ENCODE results near the gene SLC37A3. TPM values are rescaled to one million over a fixed set of nuclear protein-coding genes. Genes with fewer than 3 reads are reported as not detected.
A peak's percentile ranks its signal among the peaks of the same experiment; 100 is the strongest.

The SLC37A3 gene
- polyA plus RNA-seq (2013, experiment 1 of 2), result 52.7 TPM
- polyA plus RNA-seq (2013, experiment 2 of 2), result 52.9 TPM

GRCh38 chr7:140397784-140398750, at the start of gene SLC37A3:
Gene SLC37A3 (minus strand): TSS chr7:140398530. CDS start chr7:140382526, 16,004 bp downstream.
- WGBS, 2 experiments (ENCODE audit: insufficient coverage in 2 of 2), result 0 to 2% methylated on average over 29 to 43 of the region's 66 CpGs
- Histone ChIP-seq H3K36me3 (ENCODE audit: control insufficient read depth, insufficient read depth, low read length) (peaks cover 11% of the 10 kb centered on the region), H3K4me1 (ENCODE audit: control insufficient read depth, insufficient read depth, low read length, poor library complexity, severe bottlenecking) (no peaks in the 10 kb centered on the region), H3K27ac (ENCODE audit: low read depth, low read length, severe bottlenecking) (peak within 1 kb of the TSS; percentile 97), H3K4me3 (ENCODE audit: extremely low read depth, insufficient read depth, low read length, poor library complexity, severe bottlenecking) (peak within 1 kb of the TSS; percentile 89), H3K9me3 (ENCODE audit: control insufficient read depth, low read length) (no peaks in the 10 kb centered on the region)

DNA sequence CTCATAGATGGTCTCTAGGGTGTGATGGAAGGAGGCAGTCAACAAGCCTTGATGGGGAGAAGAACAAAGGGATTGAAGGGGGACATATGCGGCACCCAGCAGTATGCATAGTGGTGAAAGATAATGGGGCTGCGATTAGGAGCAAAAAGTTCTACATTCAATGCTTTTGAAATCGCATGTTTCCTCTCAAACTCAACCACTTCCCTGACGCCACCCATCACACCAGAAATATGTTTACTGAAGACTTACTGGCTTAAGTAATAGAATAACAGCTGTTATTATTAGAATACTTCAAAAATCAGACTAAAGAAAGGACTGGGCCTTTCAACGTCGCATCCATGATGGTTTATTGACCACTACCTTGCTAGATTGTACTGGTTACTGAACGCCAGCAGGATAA, 49.5 kb upstream of the SLC37A3 start:
- Histone ChIP-seq H3K36me3 (ENCODE audit: control insufficient read depth, insufficient read depth, low read length) (peaks cover 4% of the 10 kb centered on the region), H3K9me3 (ENCODE audit: control insufficient read depth, low read length) (no peaks in the 10 kb centered on the region), H3K4me3 (ENCODE audit: extremely low read depth, insufficient read depth, low read length, poor library complexity, severe bottlenecking) (no peak overlapping the region), H3K4me1 (ENCODE audit: control insufficient read depth, insufficient read depth, low read length, poor library complexity, severe bottlenecking) (no peaks in the 10 kb centered on the region), H3K27ac (ENCODE audit: low read depth, low read length, severe bottlenecking) (no peak overlapping the region)
- 72 to 100% methylated on average over 1 to 2 of the region's 7 CpGs for WGBS, 2 experiments (ENCODE audit: insufficient coverage in 2 of 2)

DNA sequence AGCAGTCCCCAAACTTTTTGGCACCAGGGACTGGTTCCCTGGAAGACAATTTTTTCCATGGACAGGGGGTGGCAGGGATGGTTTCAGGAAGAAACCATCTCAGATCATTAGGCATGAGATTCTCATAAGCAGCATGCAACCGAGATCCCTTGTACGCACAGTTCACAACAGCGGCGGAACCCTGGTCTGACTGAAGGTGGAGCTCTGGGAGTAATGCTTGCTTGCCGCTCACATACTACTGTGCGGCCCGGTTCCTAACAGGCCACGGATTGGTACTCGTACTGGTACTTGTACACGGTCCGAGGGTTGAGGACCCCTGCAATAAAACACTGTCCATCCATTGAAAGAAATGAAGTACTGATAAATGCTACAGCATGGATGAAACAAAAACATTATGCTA, 48.1 kb upstream of the SLC37A3 start:
- Histone ChIP-seq H3K4me3 (ENCODE audit: extremely low read depth, insufficient read depth, low read length, poor library complexity, severe bottlenecking) (no peak overlapping the region), H3K4me1 (ENCODE audit: control insufficient read depth, insufficient read depth, low read length, poor library complexity, severe bottlenecking) (no peaks in the 10 kb centered on the region), H3K27ac (ENCODE audit: low read depth, low read length, severe bottlenecking) (no peak overlapping the region), H3K9me3 (ENCODE audit: control insufficient read depth, low read length) (no peaks in the 10 kb centered on the region), H3K36me3 (ENCODE audit: control insufficient read depth, insufficient read depth, low read length) (no peaks in the 10 kb centered on the region)
- 98 to 100% methylated on average over 4 to 5 of the region's 11 CpGs for WGBS, 2 experiments (ENCODE audit: insufficient coverage in 2 of 2)

DNA sequence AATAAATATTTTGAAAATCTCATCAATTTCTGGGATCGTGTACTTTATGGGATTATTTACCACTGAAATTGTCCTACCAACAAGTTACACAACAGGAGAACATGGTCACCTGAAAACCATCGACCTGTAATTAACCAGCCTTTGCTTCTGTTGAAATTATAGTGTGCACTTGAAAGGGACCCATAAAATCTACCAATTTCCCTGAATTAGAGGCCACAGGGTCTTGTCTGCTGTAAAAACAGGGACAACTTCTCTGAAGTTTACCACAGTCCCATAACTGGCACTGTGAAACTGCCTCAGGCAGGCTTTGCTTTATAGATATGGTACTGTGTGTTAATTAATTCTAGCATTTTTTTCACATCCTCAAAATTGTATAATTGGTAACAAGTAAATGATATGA, 43.2 kb upstream of the SLC37A3 start:
- Histone ChIP-seq H3K9me3 (ENCODE audit: control insufficient read depth, low read length) (no peaks in the 10 kb centered on the region), H3K4me3 (ENCODE audit: extremely low read depth, insufficient read depth, low read length, poor library complexity, severe bottlenecking) (no peak overlapping the region), H3K27ac (ENCODE audit: low read depth, low read length, severe bottlenecking) (no peak overlapping the region), H3K4me1 (ENCODE audit: control insufficient read depth, insufficient read depth, low read length, poor library complexity, severe bottlenecking) (no peaks in the 10 kb centered on the region), H3K36me3 (ENCODE audit: control insufficient read depth, insufficient read depth, low read length) (no peaks in the 10 kb centered on the region)
- WGBS, 2 experiments (ENCODE audit: insufficient coverage in 2 of 2), result 100% methylated on average over 1 of the region's 2 CpGs; no CpG with 5 or more reads in 1 of the 2 experiments

DNA sequence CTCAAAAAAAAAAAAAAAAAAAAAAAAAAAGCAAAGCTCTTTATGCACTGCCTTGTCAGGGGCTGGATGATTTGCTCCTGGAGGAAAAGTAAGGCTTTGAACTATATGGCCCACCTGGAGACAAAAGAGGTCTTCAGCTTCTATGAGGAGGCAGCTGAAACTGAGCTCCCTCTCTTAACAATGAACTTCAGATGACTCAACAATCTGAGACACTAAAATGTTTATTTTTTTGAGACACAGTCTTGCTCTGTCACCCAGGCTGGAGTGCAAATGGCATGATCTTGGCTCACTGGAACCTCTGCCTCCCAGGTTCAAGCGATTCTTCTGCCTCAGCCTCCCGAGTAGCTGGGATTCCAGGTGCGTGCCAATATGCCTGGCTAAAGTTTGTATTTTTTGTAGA, 42.3 kb upstream of the SLC37A3 start:
- Histone ChIP-seq H3K4me3 (ENCODE audit: extremely low read depth, insufficient read depth, low read length, poor library complexity, severe bottlenecking) (no peak overlapping the region), H3K9me3 (ENCODE audit: control insufficient read depth, low read length) (no peaks in the 10 kb centered on the region), H3K36me3 (ENCODE audit: control insufficient read depth, insufficient read depth, low read length) (no peaks in the 10 kb centered on the region), H3K4me1 (ENCODE audit: control insufficient read depth, insufficient read depth, low read length, poor library complexity, severe bottlenecking) (no peaks in the 10 kb centered on the region), H3K27ac (ENCODE audit: low read depth, low read length, severe bottlenecking) (no peak overlapping the region)
- WGBS, 2 experiments (ENCODE audit: insufficient coverage in 2 of 2), result 93 to 94% methylated on average over 3 of the region's 3 CpGs

DNA sequence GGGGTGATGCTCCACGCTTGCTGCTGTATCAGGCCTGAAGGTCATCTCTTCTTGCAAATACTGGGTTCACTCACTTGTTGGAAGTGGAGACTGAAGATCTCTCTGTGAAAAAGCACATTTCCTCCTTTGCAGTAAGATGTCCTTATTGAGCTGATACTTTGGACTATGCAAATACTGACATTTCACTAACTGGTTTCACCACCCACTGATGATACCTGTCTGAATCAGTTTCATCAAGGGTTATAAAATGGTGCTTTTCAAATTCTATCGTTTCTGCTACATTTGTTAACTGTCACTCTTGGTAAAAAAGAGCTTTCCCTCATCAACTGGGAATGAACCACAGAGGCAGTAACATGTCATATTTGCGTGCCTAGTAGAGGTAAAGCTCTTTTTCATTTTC, 41.0 kb upstream of the SLC37A3 start:
- 89 to 92% methylated on average over 2 of the region's 3 CpGs for WGBS, 2 experiments (ENCODE audit: insufficient coverage in 2 of 2)
- H3K27ac ChIP-seq (ENCODE audit: low read depth, low read length, severe bottlenecking), result no peak overlapping the region
- no peaks in the 10 kb centered on the region for H3K9me3 ChIP-seq (ENCODE audit: control insufficient read depth, low read length)
- no peak overlapping the region for H3K4me3 ChIP-seq (ENCODE audit: extremely low read depth, insufficient read depth, low read length, poor library complexity, severe bottlenecking)
- H3K4me1 ChIP-seq (ENCODE audit: control insufficient read depth, insufficient read depth, low read length, poor library complexity, severe bottlenecking), result no peaks in the 10 kb centered on the region
- H3K36me3 ChIP-seq (ENCODE audit: control insufficient read depth, insufficient read depth, low read length), result no peaks in the 10 kb centered on the region

DNA sequence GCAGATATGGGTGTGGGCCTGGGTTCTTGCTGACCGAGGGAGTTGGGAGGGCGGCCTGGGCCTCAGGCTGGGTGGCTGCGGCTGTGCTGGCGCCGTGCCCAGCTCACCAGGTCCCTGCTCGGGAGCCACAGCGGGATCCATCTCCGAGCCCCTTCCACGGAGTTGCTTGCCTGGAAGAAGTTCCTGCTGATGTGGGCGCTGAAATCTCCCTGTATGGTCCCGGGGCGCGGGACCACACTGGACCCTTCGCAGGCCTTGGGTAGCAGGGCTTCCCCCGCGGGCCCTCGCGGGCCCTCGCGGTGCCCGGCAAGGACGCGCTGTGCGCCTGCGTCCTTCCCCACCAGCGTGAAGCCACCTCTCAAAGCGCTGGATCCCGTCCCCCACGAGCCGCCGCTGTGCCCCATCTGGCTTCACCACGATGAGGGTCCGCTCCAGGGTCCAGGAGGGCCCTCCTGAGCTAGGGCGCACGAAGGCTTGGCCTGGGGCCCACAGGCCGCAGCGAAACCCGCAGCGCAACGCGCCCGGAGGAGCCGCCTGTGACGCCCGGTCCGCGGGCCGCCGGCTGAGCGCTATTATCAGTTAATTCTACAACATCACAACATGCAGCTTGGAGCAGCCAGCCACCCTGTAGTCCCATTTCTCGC, 37.0 kb upstream of the SLC37A3 start:
- Histone ChIP-seq H3K4me3 (ENCODE audit: extremely low read depth, insufficient read depth, low read length, poor library complexity, severe bottlenecking) (no peak overlapping the region), H3K27ac (ENCODE audit: low read depth, low read length, severe bottlenecking) (no peak overlapping the region), H3K36me3 (ENCODE audit: control insufficient read depth, insufficient read depth, low read length) (no peaks in the 10 kb centered on the region), H3K9me3 (ENCODE audit: control insufficient read depth, low read length) (no peaks in the 10 kb centered on the region), H3K4me1 (ENCODE audit: control insufficient read depth, insufficient read depth, low read length, poor library complexity, severe bottlenecking) (no peaks in the 10 kb centered on the region)
- WGBS, 2 experiments (ENCODE audit: insufficient coverage in 2 of 2), result 94% methylated on average over 38 to 50 of the region's 51 CpGs

DNA sequence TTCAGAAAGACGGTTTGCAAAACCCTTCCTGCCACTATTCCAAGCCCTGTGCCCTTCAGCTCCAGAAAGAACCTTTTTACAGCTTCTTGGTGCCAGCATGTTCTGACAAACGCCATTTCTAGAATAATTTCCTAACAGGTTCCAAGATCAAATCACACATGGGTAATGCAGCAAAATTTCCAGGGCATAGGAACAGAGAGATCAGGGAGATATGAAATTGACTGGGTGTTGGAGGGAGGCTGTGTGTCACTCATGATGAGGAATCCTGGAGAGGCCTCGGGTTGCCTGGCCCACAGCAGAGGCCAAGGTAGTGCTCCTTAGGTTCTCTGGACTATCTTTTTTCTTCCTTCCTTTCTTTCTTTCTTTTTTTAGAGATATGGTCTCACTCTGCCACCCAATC, 35.1 kb upstream of the SLC37A3 start:
- Histone ChIP-seq H3K4me1 (ENCODE audit: control insufficient read depth, insufficient read depth, low read length, poor library complexity, severe bottlenecking) (no peaks in the 10 kb centered on the region), H3K36me3 (ENCODE audit: control insufficient read depth, insufficient read depth, low read length) (no peaks in the 10 kb centered on the region), H3K9me3 (ENCODE audit: control insufficient read depth, low read length) (no peaks in the 10 kb centered on the region), H3K4me3 (ENCODE audit: extremely low read depth, insufficient read depth, low read length, poor library complexity, severe bottlenecking) (no peak overlapping the region), H3K27ac (ENCODE audit: low read depth, low read length, severe bottlenecking) (no peak overlapping the region)
- WGBS, 2 experiments (ENCODE audit: insufficient coverage in 2 of 2), result 60 to 100% methylated on average over 1 of the region's 3 CpGs

DNA sequence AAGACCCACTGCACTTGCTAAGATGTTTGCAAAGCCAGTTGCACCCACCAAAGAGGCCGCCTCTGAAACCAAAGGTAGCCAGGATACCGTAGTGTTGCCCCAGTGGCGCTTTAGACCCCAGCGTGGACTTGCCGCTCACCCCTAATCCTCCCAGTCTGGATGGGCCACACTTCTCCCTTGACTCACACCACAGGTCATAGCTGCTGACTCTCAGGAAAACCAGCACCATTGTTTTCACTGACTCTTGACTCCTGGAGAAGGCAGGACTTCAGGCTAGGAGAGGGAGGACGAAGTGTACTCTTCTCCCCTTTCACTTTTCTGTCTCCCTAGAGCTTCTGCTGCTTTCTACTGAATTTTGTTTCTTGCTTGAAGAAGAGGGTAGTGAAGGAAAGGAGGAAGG, 27.8 kb upstream of the SLC37A3 start:
- 90 to 95% methylated on average over 5 of the region's 6 CpGs for WGBS, 2 experiments (ENCODE audit: insufficient coverage in 2 of 2)
- Histone ChIP-seq H3K9me3 (ENCODE audit: control insufficient read depth, low read length) (no peaks in the 10 kb centered on the region), H3K4me3 (ENCODE audit: extremely low read depth, insufficient read depth, low read length, poor library complexity, severe bottlenecking) (no peak overlapping the region), H3K27ac (ENCODE audit: low read depth, low read length, severe bottlenecking) (no peak overlapping the region), H3K36me3 (ENCODE audit: control insufficient read depth, insufficient read depth, low read length) (no peaks in the 10 kb centered on the region), H3K4me1 (ENCODE audit: control insufficient read depth, insufficient read depth, low read length, poor library complexity, severe bottlenecking) (no peaks in the 10 kb centered on the region)

DNA sequence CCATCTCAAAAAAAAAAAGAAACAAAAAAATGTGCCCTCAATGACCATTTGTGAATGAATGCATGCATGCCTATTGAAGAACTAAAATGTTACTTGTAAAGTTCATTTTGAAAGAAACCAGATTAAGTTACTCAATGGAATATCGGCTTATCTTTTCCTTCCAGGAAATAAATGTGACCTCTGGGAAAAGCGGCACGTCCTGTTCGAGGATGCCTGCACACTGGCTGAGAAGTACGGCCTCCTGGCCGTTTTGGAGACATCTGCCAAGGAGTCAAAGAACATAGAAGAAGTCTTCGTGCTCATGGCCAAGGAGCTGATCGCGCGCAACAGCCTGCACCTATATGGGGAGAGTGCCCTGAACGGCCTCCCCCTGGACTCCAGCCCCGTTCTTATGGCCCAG, 27.4 kb upstream of the SLC37A3 start:
- Histone ChIP-seq H3K27ac (ENCODE audit: low read depth, low read length, severe bottlenecking) (no peak overlapping the region), H3K4me3 (ENCODE audit: extremely low read depth, insufficient read depth, low read length, poor library complexity, severe bottlenecking) (no peak overlapping the region), H3K36me3 (ENCODE audit: control insufficient read depth, insufficient read depth, low read length) (no peaks in the 10 kb centered on the region), H3K4me1 (ENCODE audit: control insufficient read depth, insufficient read depth, low read length, poor library complexity, severe bottlenecking) (no peaks in the 10 kb centered on the region), H3K9me3 (ENCODE audit: control insufficient read depth, low read length) (no peaks in the 10 kb centered on the region)
- 92 to 96% methylated on average over 11 to 12 of the region's 12 CpGs for WGBS, 2 experiments (ENCODE audit: insufficient coverage in 2 of 2)

- Histone ChIP-seq H3K4me1 (ENCODE audit: control insufficient read depth, insufficient read depth, low read length, poor library complexity, severe bottlenecking) (no peaks in the 10 kb centered on the region), H3K4me3 (ENCODE audit: extremely low read depth, insufficient read depth, low read length, poor library complexity, severe bottlenecking) (no peak overlapping the region), H3K27ac (ENCODE audit: low read depth, low read length, severe bottlenecking) (no peak overlapping the region), H3K9me3 (ENCODE audit: control insufficient read depth, low read length) (no peaks in the 10 kb centered on the region), H3K36me3 (ENCODE audit: control insufficient read depth, insufficient read depth, low read length) (no peaks in the 10 kb centered on the region)
- no CpG with 5 or more reads among the region's 3 CpGs for WGBS, 2 experiments (ENCODE audit: insufficient coverage in 2 of 2)
These were observed 25.2 kb upstream of the SLC37A3 start for GRCh38 chr7:140423501-140423900.

Measured in mesodermal cell (in vitro differentiated cells).